Measurements from ENCODE around the gene WNT16. TPM values are rescaled to one million over a fixed set of nuclear protein-coding genes. Genes with fewer than 3 reads are reported as not detected.

The WNT16 gene
- total and polyA plus RNA-seq, 2 donors (not counting 1 experiment from before 2014, with no cell fraction given) = 1.2 to 3.8 TPM

DNA sequence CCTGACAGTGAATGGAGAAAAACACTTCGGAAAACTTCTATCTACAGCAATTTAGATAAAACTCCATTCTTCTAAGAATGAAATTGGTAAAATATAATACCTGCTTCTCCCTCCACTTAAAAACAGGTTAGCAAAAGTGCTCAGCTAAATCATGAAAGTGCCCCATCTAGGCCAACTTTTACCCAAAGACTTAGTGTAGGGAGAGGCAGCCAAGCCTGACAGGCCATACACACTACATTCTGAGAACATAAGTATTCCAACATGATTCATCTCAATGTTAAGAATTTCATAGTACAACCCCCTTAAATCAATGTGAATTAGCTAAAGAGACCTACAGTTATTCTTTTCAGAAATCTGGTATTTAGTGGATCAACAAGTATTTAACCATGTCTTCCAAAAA is 60.1 kb downstream of the WNT16 start:
- H3K27ac ChIP-seq (ENCODE audit: insufficient read depth, low read length) = no peak overlapping the region
- H3K4me3 ChIP-seq (replicated peaks in 1 of 4; ENCODE audit: control extremely low read depth in 1 of 4, insufficient read depth in 1 of 4, low read depth in 3 of 4, low read length in 4 of 4) = no peak overlapping the region
- TF ChIP-seq, protein P1, sequence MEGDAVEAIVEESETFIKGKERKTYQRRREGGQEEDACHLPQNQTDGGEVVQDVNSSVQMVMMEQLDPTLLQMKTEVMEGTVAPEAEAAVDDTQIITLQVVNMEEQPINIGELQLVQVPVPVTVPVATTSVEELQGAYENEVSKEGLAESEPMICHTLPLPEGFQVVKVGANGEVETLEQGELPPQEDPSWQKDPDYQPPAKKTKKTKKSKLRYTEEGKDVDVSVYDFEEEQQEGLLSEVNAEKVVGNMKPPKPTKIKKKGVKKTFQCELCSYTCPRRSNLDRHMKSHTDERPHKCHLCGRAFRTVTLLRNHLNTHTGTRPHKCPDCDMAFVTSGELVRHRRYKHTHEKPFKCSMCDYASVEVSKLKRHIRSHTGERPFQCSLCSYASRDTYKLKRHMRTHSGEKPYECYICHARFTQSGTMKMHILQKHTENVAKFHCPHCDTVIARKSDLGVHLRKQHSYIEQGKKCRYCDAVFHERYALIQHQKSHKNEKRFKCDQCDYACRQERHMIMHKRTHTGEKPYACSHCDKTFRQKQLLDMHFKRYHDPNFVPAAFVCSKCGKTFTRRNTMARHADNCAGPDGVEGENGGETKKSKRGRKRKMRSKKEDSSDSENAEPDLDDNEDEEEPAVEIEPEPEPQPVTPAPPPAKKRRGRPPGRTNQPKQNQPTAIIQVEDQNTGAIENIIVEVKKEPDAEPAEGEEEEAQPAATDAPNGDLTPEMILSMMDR (conservative IDR thresholded peaks at IDR 0.05 in 1 of 2, IDR thresholded peaks at IDR 0.05 in 1 of 2; ENCODE audit: low read depth in 1 of 2, low read length in 2 of 2) = no peak
- peaks cover 42% of the 10 kb centered on the region for H3K79me2 ChIP-seq (ENCODE audit: control insufficient read depth, insufficient read depth, low read length)
- no peak overlapping the region for H2AFZ ChIP-seq (ENCODE audit: low read length)
- H3K9me3 ChIP-seq (ENCODE audit: control insufficient read depth, insufficient read depth, low read depth, low read length) = no peaks in the 10 kb centered on the region
- H3K9ac ChIP-seq (ENCODE audit: insufficient read depth, low read length) = no peak overlapping the region
- no peaks in the 10 kb centered on the region for H3K36me3 ChIP-seq (ENCODE audit: control insufficient read depth, insufficient read depth, low read length)
- no peaks in the 10 kb centered on the region for H4K20me1 ChIP-seq (ENCODE audit: control insufficient read depth, extremely low read depth, insufficient read depth, low read length)
- H3K4me1 ChIP-seq (ENCODE audit: control insufficient read depth, extremely low read depth, insufficient read depth, low read length) = no peaks in the 10 kb centered on the region
- DNase-seq (ENCODE audit: low read depth in 2 of 2) = no peak
- no peak overlapping the region for H3K4me2 ChIP-seq (ENCODE audit: extremely low read depth, insufficient read depth, low read length)
- H3K27me3 ChIP-seq (ENCODE audit: control insufficient read depth, insufficient read depth, low read length) = no peaks in the 10 kb centered on the region

DNA sequence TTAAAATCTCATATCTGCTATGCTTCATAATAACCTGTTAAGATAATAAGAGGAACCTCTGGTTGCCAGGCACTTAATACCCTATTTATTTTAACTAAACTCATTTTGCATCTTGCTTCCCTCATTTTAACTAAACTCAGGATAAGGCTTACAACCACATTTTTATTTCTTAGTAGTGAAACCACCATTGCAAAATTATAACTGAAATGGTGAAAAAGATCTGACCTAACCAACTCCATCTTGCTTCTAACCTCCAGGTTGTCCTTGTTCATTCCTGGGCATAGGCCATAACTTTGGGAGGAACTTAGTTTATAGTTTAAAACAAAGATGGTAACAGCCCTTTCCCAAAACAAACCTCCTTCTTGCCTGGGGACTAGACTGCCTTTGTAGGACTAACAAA is 61.3 kb downstream of the WNT16 start:
- H4K20me1 ChIP-seq (ENCODE audit: control insufficient read depth, extremely low read depth, insufficient read depth, low read length) = no peaks in the 10 kb centered on the region
- no peak overlapping the region for H2AFZ ChIP-seq (ENCODE audit: low read length)
- H3K4me2 ChIP-seq (ENCODE audit: extremely low read depth, insufficient read depth, low read length) = no peak overlapping the region
- H3K27ac ChIP-seq (ENCODE audit: insufficient read depth, low read length) = no peak overlapping the region
- H3K9me3 ChIP-seq (ENCODE audit: control insufficient read depth, insufficient read depth, low read depth, low read length) = no peaks in the 10 kb centered on the region
- H3K4me3 ChIP-seq (replicated peaks in 1 of 4; ENCODE audit: control extremely low read depth in 1 of 4, insufficient read depth in 1 of 4, low read depth in 3 of 4, low read length in 4 of 4) = no peak overlapping the region
- no peaks in the 10 kb centered on the region for H3K27me3 ChIP-seq (ENCODE audit: control insufficient read depth, insufficient read depth, low read length)
- peaks cover 2% of the 10 kb centered on the region for H3K4me1 ChIP-seq (ENCODE audit: control insufficient read depth, extremely low read depth, insufficient read depth, low read length)
- H3K9ac ChIP-seq (ENCODE audit: insufficient read depth, low read length) = no peak overlapping the region
- DNase-seq (ENCODE audit: low read depth in 2 of 2) = no peak
- TF ChIP-seq, protein P1 (conservative IDR thresholded peaks at IDR 0.05 in 1 of 2, IDR thresholded peaks at IDR 0.05 in 1 of 2; ENCODE audit: low read depth in 1 of 2, low read length in 2 of 2) = no peak
- TF ChIP-seq EZH2 (IDR thresholded peaks at IDR 0.05; ENCODE audit: low read length, missing control alignments) = no peak
- peaks cover 50% of the 10 kb centered on the region for H3K79me2 ChIP-seq (ENCODE audit: control insufficient read depth, insufficient read depth, low read length)
- H3K36me3 ChIP-seq (ENCODE audit: control insufficient read depth, insufficient read depth, low read length) = no peaks in the 10 kb centered on the region

DNA sequence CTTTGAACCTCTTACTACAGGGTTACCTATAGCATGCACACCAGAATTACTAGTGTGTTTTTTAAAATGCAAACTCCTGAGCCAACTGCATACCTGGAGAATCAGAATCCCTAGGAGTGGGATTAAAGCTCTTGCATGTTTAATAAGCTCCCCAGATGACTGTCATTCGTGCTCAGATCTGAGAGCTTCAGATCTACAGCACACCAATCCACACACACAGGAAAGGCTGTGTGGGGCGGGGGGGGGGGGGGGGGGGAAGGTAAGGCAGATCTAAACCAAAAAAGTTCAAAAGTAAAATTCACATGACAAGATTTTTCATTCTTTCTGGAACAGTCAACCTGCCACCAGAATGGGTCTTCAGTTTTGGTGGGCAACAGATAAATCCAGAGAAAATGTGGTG is 61.8 kb downstream of the WNT16 start:
- Histone ChIP-seq H3K4me3 (replicated peaks in 1 of 4; ENCODE audit: control extremely low read depth in 1 of 4, insufficient read depth in 1 of 4, low read depth in 3 of 4, low read length in 4 of 4) (no peak overlapping the region), H3K27ac (ENCODE audit: insufficient read depth, low read length) (no peak overlapping the region), H4K20me1 (ENCODE audit: control insufficient read depth, extremely low read depth, insufficient read depth, low read length) (no peaks in the 10 kb centered on the region), H3K4me2 (ENCODE audit: extremely low read depth, insufficient read depth, low read length) (no peak overlapping the region), H3K27me3 (ENCODE audit: control insufficient read depth, insufficient read depth, low read length) (no peaks in the 10 kb centered on the region), H3K36me3 (ENCODE audit: control insufficient read depth, insufficient read depth, low read length) (no peaks in the 10 kb centered on the region), H2AFZ (ENCODE audit: low read length) (no peak overlapping the region), H3K79me2 (ENCODE audit: control insufficient read depth, insufficient read depth, low read length) (peaks cover 52% of the 10 kb centered on the region), H3K9ac (ENCODE audit: insufficient read depth, low read length) (no peak overlapping the region), H3K9me3 (ENCODE audit: control insufficient read depth, insufficient read depth, low read depth, low read length) (no peaks in the 10 kb centered on the region), H3K4me1 (ENCODE audit: control insufficient read depth, extremely low read depth, insufficient read depth, low read length) (peaks cover 2% of the 10 kb centered on the region)
- TF ChIP-seq, protein P1 (conservative IDR thresholded peaks at IDR 0.05 in 1 of 2, IDR thresholded peaks at IDR 0.05 in 1 of 2; ENCODE audit: low read depth in 1 of 2, low read length in 2 of 2) = no peak
- TF ChIP-seq EZH2 (IDR thresholded peaks at IDR 0.05; ENCODE audit: low read length, missing control alignments) = no peak
- no peak for DNase-seq (ENCODE audit: low read depth in 2 of 2)

Other genes with a start within 250 kb of the WNT16 start
- 21.6 and 26.3 TPM in 2 replicates for gene FAM3C, start 67.3 kb downstream of the WNT16 start, total RNA-seq
- 51.4 and 60.8 TPM in 2 replicates for gene FAM3C, start 67.3 kb downstream of the WNT16 start, polyA plus RNA-seq

Measured in fibroblast of lung (primary cell).